Measurements from ENCODE around the gene APEH.

- TF ChIP-seq CTCF (IDR thresholded peaks at IDR 0.05), result no peak
- TF ChIP-seq POLR2AphosphoS5 (IDR thresholded peaks at IDR 0.05; ENCODE audit: insufficient read depth in 1 of 2, low read depth in 1 of 2), result no peak
- no peak for TF ChIP-seq POLR2A (IDR thresholded peaks at IDR 0.05)
These were observed 55.9 kb downstream of the APEH start for GRCh38 chr3:49729966-49730609.
